MM.1S (cell line): ENCODE measurements around the gene COQ8B.

Experiments used
- DNase-seq: peaks from one replicate; pipeline ENCODE4 v3.0.0-alpha.2; 2015
- H2AFZ ChIP-seq: fragments of 300-600 bp; sonication (generic); 2 replicates; pipeline ENCODE4 v1.6.0; 2016; ENCODE audit warnings: antibody characterized with exemption, low read length
- H3F3A ChIP-seq: fragments of 300-600 bp; sonication (generic); 2 replicates; pipeline ENCODE4 v1.6.1; 2016; ENCODE audit warnings: mild to moderate bottlenecking, antibody characterized with exemption, low read length, moderate library complexity, mixed read lengths; ENCODE audit not compliant: insufficient read depth
- H3K27ac ChIP-seq: fragments of 300-600 bp; sonication (generic); 2 replicates; pipeline ENCODE4 v1.5.1; 2016; ENCODE audit warnings: mild to moderate bottlenecking, low read length
- H3K27me3 ChIP-seq: fragments of 300-600 bp; sonication (generic); replicated peaks from 2 replicates; pipeline ENCODE4 v1.6.0; 2016; ENCODE audit warnings: low read length; ENCODE audit not compliant: insufficient read depth
- H3K36me3 ChIP-seq: fragments of 300-600 bp; sonication (generic); replicated peaks from 2 replicates; pipeline ENCODE4 v1.6.1; 2016; ENCODE audit warnings: mild to moderate bottlenecking, low read length, mixed read lengths; ENCODE audit not compliant: insufficient read depth
- H3K4me1 ChIP-seq: fragments of 300-600 bp; sonication (generic); 2 replicates; pipeline ENCODE4 v1.6.1; 2016; ENCODE audit warnings: low read length, mixed read lengths
- H3K4me2 ChIP-seq: fragments of 300-600 bp; sonication (generic); 2 replicates; pipeline ENCODE4 v1.6.0; 2016; ENCODE audit warnings: low read depth, low read length
- H3K4me3 ChIP-seq: fragments of 300-600 bp; sonication (generic); 2 replicates; pipeline ENCODE4 v1.5.1; 2016; ENCODE audit warnings: low read length, mixed read lengths
- H3K79me2 ChIP-seq: fragments of 300-600 bp; sonication (generic); 2 replicates; pipeline ENCODE4 v1.6.1; 2016; ENCODE audit warnings: mixed run types, low read length, mixed read lengths
- H3K9ac ChIP-seq: fragments of 300-600 bp; sonication (generic); 2 replicates; pipeline ENCODE4 v1.6.1; 2016; ENCODE audit warnings: low read length, mixed read lengths
- H3K9me2 ChIP-seq: fragments of 300-600 bp; sonication (generic); replicated peaks from 2 replicates; pipeline ENCODE4 v1.6.1; 2016; ENCODE audit warnings: mild to moderate bottlenecking, low read length, mixed read lengths; ENCODE audit not compliant: insufficient read depth
- H3K9me3 ChIP-seq: fragments of 300-600 bp; sonication (generic); replicated peaks from 2 replicates; pipeline ENCODE4 v1.6.1; 2016; ENCODE audit warnings: mild to moderate bottlenecking, low read length, mixed read lengths; ENCODE audit not compliant: insufficient read depth
- H4K20me1 ChIP-seq: fragments of 300-600 bp; sonication (generic); 2 replicates; pipeline ENCODE4 v1.6.1; 2016; ENCODE audit warnings: mild to moderate bottlenecking, low read length, moderate library complexity, mixed read lengths; ENCODE audit not compliant: insufficient read depth
- EZH2 ChIP-seq: fragments of 300-600 bp; sonication (generic); optimal IDR thresholded peaks from 2 replicates; pipeline ENCODE3; 2017; ENCODE audit warnings: low read depth, mild to moderate bottlenecking, antibody characterized with exemption, low read length, mixed read lengths
- EZH2phosphoT487 ChIP-seq: fragments of 300-600 bp; sonication (generic); IDR thresholded peaks from 2 replicates; pipeline ENCODE4 v1.6.1; 2018; ENCODE audit warnings: antibody characterized with exemption, low read length
- TF ChIP-seq, protein P1 (sequence below): fragments of 300-600 bp; sonication (generic); IDR thresholded peaks from 2 replicates; pipeline ENCODE4 v1.5.1; 2016; ENCODE audit warnings: antibody characterized with exemption, low read length, mixed read lengths

COQ8B gene

DNA sequence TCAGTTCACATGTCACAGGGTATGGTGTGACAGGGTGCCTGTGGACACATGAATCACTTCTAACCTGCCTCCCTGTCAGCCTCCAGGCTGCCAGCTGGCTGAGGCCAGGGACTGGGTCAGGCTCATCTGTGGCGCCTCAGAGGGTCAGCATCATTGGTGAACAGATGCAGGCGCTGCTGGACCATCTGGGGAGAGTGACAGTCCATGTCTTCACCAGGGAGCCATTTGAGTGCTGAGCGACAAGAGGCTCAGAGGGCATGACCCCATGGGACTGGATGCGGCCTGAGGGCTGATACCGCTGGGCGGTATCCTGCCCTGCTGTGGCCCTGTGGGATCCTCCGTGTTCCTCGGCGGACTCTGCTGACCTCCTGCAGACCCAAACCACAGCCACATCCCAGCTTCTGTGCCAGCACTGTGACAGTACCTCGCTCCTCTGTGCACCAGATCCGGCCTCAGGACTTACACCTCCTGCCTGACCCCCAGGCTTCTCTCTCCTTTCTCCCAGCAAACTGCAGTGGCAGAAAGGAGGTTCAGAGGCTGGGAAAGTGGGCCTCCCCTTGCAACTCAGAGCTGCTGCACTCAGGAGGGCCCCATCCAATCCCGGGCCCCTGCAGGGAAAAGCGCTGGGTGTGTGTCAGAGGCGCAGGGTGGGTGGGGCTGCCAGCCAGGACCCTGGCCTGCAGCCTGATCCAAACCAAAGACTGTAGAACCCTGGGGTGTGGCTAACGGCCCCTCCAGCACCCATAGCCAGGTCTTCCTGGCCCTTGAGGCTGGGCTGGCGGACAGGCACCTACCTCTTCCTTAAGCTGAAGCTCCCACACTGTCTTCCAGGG is 23.4 kb upstream of the COQ8B start:
- DNase-seq, result no peak
- Histone ChIP-seq H2AFZ (no peak overlapping the region), H3K4me2 (no peak overlapping the region), H3K9me3 (no peaks in the 10 kb centered on the region), H3K27me3 (no peaks in the 10 kb centered on the region), H3K4me3 (no peak overlapping the region), H3K36me3 (no peaks in the 10 kb centered on the region), H3F3A (no peaks in the 10 kb centered on the region), H3K27ac (no peak overlapping the region), H3K9me2 (no peaks in the 10 kb centered on the region), H4K20me1 (no peaks in the 10 kb centered on the region), H3K9ac (no peak overlapping the region), H3K79me2 (no peaks in the 10 kb centered on the region), H3K4me1 (no peaks in the 10 kb centered on the region)
- TF ChIP-seq EZH2phosphoT487 (no peak), EZH2 (no peak)
- TF ChIP-seq, protein P1, sequence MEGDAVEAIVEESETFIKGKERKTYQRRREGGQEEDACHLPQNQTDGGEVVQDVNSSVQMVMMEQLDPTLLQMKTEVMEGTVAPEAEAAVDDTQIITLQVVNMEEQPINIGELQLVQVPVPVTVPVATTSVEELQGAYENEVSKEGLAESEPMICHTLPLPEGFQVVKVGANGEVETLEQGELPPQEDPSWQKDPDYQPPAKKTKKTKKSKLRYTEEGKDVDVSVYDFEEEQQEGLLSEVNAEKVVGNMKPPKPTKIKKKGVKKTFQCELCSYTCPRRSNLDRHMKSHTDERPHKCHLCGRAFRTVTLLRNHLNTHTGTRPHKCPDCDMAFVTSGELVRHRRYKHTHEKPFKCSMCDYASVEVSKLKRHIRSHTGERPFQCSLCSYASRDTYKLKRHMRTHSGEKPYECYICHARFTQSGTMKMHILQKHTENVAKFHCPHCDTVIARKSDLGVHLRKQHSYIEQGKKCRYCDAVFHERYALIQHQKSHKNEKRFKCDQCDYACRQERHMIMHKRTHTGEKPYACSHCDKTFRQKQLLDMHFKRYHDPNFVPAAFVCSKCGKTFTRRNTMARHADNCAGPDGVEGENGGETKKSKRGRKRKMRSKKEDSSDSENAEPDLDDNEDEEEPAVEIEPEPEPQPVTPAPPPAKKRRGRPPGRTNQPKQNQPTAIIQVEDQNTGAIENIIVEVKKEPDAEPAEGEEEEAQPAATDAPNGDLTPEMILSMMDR, result no peak

DNA sequence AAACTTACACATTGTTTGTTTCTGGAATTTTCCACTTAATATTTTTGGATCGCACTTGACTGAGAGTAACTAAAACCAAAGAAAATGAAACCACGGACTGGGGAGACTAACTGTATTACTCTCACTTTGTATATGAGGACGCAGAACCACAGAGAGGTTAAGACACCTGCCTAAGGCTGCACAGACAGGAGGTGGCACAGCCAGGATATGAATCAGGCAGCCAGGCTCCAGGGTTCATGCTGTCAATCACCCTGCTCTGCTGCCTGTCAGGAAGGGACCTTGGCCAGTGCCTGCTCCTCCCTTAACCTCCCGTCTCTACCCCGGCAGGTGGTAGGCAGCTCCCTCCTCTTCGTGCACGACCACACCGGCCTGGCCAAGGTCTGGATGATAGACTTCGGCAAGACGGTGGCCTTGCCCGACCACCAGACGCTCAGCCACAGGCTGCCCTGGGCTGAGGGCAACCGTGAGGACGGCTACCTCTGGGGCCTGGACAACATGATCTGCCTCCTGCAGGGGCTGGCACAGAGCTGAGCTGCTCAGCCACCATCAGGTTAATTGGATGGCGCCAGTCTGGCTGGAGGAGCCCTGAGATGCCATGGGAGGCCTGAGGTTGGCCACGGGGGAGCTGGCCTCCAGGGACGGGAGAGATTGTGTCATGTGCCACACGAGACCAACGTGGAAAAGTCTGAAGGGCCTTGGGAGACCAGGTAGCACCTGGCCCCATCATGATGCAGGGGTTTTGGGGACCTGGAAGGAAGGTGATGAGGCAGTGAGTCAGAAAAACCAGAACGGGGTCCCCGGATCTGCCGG is 22.5 kb upstream of the COQ8B start:
- H3K27ac ChIP-seq, result no peak overlapping the region
- no peaks in the 10 kb centered on the region for H3K9me2 ChIP-seq
- no peaks in the 10 kb centered on the region for H3K79me2 ChIP-seq
- no peaks in the 10 kb centered on the region for H3F3A ChIP-seq
- no peak overlapping the region for H3K9ac ChIP-seq
- no peak overlapping the region for H2AFZ ChIP-seq
- TF ChIP-seq, protein P1, result no peak
- TF ChIP-seq EZH2, result no peak
- no peak for TF ChIP-seq EZH2phosphoT487
- no peak for DNase-seq
- H3K36me3 ChIP-seq, result no peaks in the 10 kb centered on the region
- H3K4me1 ChIP-seq, result no peaks in the 10 kb centered on the region
- no peak overlapping the region for H3K4me2 ChIP-seq
- H3K9me3 ChIP-seq, result no peaks in the 10 kb centered on the region
- H3K27me3 ChIP-seq, result no peaks in the 10 kb centered on the region
- H4K20me1 ChIP-seq, result no peaks in the 10 kb centered on the region
- H3K4me3 ChIP-seq, result no peak overlapping the region

DNA sequence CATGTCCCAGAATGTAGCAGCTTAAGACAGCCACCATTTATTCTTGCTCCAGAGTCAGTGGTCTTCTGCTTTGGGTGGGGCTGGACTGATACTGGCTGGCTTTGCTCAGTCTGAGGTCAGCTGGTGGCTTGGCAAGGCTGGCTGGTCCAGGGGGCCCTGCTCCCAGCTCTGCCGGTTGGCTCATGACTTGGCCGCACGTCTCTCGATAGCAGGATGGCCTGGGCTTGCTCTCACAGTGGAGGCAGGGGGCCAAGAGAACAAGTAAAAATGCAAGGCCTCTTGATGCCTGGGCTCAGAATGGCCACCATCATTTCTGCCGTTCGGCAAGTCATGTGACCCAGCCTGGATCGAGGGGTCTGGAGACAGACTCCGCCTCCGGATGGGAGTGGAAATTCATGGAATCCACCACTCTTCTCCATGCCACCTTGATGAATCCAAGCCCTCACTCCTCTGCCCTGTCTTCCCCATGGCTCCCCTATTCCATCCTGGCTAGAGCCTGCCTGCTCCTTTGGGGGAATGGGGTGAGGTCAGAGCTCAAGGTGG is 20.5 kb upstream of the COQ8B start:
- Histone ChIP-seq H3K4me3 (no peak overlapping the region), H3K9me3 (no peaks in the 10 kb centered on the region), H3K27ac (no peak overlapping the region), H3K4me1 (no peaks in the 10 kb centered on the region), H3K79me2 (no peaks in the 10 kb centered on the region), H3K4me2 (no peak overlapping the region), H3K9ac (no peak overlapping the region), H4K20me1 (no peaks in the 10 kb centered on the region), H3K9me2 (no peaks in the 10 kb centered on the region), H3K27me3 (no peaks in the 10 kb centered on the region), H2AFZ (no peak overlapping the region), H3K36me3 (no peaks in the 10 kb centered on the region), H3F3A (no peaks in the 10 kb centered on the region)
- no peak for DNase-seq
- TF ChIP-seq, protein P1, result no peak
- TF ChIP-seq EZH2phosphoT487, result no peak
- TF ChIP-seq EZH2, result no peak
